GM12801 (cell line): ENCODE measurements around the gene DEPDC5.

ENCODE experiments used
- TF ChIP-seq, protein P1 (sequence below): IDR thresholded peaks from one replicate; pipeline ENCODE4 v1.5.1; 2011; ENCODE audit warnings: control low read depth; ENCODE audit not compliant: insufficient read length; ENCODE audit errors: extremely low read depth

The DEPDC5 gene

DNA sequence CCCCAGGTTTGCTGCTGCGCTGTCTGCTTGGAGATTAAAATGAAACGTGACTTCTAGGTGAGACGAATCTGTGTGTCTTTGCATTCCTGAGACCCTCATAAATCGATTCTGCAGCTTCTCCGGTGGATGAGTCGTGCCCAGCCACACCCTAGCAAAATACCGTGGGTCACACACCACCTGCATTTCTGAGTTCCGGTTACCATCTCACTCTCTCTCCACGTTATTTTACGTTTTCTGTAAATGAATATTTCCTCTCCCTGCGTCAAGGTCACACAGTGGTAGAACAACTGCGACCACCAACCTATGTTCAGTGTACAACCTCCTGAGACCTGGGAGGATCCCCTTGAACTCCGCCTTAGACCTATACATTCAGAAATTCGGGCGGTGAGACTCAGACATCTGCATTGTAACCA is 191.6 kb downstream of the DEPDC5 start:
- TF ChIP-seq, protein P1, sequence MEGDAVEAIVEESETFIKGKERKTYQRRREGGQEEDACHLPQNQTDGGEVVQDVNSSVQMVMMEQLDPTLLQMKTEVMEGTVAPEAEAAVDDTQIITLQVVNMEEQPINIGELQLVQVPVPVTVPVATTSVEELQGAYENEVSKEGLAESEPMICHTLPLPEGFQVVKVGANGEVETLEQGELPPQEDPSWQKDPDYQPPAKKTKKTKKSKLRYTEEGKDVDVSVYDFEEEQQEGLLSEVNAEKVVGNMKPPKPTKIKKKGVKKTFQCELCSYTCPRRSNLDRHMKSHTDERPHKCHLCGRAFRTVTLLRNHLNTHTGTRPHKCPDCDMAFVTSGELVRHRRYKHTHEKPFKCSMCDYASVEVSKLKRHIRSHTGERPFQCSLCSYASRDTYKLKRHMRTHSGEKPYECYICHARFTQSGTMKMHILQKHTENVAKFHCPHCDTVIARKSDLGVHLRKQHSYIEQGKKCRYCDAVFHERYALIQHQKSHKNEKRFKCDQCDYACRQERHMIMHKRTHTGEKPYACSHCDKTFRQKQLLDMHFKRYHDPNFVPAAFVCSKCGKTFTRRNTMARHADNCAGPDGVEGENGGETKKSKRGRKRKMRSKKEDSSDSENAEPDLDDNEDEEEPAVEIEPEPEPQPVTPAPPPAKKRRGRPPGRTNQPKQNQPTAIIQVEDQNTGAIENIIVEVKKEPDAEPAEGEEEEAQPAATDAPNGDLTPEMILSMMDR = no peak

DNA sequence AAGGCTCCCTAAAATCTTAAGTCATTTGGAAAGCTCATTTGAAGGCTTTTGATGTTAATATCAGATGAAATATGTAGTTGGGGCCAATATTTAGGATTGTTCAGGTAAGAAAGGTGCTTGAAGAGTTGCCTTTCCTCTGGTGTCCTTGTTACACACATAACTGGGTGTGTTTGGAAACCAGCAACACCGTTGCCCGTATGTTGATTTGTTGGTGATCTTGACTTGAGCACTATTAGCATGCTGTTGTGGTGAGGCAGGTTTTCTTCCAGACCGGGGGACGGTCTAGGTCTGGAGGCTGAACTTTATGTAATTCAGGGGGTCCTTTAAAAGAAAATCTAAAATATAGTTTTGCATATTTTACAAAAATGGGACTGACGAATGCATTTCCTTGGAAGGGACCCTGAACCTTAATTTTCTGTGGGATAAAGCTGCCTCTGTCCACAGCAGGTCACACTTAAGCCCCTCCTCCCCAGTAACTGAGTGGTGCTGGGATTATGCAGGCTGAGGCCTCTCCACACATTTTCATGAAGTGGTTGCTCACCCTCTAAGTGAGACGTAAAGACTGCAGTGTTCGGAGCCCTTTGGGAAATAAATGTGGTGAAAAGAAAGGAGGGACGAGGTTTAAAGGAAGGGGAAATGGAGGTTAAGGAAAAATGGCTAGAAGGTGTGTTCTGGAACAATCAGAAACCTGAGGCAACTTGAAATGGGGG is 192.3 kb downstream of the DEPDC5 start:
- TF ChIP-seq, protein P1 = no peak

DNA sequence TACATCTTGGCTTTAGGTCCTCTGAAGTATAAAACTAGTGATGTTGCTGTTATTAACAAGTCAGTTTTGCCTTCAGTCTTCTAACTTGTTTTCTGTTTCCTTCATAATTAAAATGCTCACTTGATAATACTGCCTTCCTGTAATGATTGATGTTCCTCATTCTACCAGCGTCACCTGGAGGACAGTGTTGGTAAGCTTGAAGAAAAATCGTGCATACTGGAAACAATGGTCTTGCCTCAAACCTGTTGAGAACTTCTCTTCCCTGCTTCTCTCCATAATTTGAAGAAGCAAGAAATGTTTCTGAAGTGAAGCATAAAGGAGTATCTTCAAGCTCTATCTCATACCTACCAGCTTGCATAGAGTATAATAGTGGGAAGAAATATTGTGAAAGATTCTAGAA is 193.5 kb downstream of the DEPDC5 start:
- TF ChIP-seq, protein P1 = no peak

DNA sequence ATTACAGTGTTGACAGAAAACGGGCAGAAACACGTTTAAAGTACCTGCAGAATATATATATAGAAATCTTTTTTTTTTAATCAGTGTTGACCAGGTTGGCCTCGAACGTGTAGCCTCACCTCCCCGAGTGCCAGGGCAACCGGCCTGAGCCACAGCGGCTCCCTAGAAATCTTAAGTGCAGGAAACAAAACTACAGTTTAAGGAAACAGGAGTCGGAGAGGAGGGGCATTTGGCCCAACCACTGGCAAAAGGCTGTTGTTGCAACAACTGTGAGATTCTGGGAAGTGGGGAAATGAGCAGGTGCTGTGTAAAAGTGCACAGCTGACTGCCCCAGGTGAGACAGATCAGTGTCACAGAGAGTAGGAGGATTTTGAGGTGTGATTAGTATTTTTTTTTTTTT is 194.2 kb downstream of the DEPDC5 start:
- TF ChIP-seq, protein P1 = no peak

DNA sequence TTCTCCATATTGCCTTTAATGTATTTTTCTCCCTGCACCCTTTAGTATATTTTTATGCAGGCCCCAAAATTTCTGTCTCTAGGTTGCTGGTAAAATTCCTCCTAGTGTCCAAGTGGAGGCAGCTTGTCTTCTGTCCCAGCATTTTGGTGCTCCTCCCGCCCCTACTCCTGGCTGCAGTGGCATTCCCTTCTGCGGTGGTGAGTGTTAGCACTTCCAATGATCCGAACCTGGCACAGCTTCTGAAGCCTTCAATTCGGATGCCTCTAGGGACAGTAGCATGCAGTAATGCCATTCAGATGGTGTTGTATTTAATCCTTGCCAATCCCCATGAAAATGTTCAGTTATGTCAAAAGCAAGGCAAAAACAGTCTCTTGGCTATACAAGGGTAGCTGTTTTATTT is 196.4 kb downstream of the DEPDC5 start:
- TF ChIP-seq, protein P1 = no peak

DNA sequence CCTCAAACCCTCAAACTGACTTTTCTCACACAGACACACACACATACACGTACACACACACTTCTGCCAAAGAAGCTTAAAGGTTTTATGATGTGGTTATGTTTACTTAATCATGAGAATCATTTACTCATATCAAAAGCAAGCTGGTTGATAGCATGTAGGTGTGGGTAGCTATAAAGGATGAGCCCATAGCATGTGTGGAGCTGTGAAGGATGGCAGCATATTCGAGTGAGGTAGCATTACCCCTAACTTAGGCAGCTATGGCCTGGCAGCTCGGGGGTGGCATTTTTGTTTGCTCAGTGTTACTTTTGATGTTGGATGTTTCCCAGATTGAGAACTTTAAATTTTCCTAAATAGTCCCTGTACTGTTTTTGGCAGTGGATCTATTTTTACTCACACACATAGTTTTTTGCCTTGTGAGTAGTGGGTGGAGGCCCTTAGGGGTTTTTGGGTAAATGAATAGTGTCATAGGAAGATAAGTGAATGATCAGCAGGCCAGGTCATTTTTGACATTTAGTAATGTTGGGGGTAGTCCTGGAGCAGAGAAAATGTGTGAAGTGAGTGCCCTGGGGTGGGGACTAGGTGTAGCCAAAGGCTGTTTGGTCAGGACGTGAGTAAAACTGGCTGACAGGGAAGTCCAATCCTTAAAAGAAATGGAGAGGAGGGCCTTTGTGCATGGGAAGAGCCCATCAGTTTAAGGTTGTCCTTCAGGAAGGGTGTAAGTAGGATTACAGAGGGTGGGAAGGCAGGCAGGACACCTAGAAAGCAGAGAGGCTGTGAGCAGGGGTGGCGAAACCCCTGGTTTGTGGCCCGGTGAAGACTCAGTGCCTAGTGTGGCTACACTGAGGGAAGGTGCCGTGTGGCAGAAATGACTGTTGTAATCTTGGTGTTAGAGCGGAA is 197.6 kb downstream of the DEPDC5 start:
- TF ChIP-seq, protein P1 = no peak

DNA sequence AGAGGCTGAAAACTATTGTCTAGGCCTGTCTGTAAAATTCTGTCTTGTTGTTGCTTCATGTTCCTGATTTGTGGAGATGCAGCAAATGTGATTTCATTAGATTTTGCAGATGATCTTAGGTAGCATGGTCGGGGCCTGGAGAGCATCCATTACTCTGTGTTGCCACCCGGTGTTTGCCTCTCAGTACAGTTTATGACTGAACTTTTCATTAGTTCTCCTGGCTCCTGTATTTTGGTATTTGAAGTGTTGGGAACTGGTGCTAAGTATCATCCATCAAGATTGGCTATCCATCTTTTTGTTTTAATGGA is 198.2 kb downstream of the DEPDC5 start:
- TF ChIP-seq, protein P1 = no peak
